HG02973 (cell line): ENCODE measurements around the gene TMX1.

ENCODE experiments used
- ATAC-seq: cut with Tn5 transposase; IDR thresholded peaks from one replicate; pipeline ENCODE4 v1.9.1; 2021; ENCODE audit warnings: moderate library complexity; ENCODE audit not compliant: unreplicated experiment

Gene TMX1

DNA sequence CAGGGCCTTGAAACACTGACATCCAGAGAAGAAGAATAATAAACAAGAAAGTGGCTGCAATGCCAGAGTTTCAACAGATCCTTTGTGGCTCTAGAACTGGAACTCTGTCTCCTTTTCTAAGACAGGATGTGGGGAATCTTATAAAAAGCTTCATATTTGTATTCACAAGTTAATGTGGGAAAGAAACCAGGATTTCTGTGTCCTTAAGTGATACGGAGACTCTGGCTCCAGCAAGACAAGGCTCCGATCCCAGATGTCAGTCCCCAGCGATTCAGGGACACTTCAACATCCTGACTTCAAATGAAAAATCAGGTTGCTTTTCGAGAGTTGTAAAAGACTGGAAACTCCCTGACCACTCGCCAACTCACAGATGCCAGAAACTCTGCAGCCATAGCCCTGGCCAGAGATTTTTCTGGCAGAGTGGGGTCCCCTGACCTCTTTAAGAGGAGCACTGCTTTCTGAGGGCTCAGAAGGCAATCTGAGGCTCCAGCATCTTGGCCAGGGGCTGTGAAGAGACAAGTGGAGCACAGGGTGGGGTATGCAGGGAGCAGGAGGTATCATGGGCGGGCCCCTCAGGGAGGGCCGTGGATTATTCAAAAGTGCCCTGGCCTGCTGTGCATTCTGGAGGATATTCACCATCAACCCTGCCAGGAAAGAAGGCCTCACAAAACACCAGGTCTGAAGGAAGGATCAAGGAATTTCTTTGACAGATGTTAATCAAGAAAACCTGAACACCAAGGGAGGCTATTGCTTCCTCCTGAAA, 53.3 kb downstream of the TMX1 start:
- no peak for ATAC-seq

DNA sequence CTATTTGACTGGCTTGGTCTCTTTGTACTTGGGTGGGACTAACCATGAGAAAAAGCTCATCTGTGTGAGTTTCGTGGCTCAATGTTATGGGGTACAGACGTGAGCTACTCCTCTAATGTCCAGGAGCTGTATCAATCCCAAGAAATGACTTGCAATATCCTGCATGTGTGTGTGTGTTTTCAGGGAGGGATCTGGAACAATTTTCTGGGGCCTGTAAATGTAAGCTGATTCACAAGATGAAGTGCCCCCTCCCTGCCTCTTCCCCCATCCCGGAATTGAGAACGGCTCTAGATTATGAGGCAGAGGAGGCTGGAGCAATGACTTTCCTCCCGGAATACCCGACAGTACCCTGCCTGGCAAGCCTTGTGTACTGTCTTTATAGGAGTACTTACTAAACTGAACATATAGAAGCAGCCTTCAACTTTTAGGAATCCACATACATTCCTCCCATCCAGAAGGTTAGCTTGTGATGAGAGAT, 53.9 kb downstream of the TMX1 start:
- no peak for ATAC-seq

DNA sequence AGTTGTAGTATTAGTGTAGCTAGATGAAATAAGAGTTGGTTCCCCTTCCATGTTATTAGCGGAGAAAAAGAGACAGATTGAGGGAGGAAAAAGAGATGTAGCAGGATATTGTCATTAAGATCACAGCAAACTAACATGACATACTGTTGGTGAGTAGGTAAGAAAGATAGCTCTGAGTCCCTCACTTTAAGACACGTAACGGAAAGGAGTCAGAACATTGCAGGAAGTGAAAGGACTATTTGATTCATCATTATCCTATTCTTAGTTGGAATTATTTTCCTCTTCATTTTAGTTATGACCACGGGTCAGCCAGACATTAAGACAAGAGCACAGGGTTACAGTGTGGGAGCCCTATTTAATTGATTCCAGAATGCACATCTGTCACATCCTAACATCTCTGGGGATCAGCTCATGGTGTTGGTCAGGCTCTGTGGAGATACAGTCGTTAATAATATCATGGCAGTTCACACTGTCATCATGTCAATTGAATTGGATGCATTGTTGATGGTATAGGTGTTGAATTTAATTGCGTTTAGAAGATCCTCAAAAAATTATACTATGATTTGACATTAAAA, 55.0 kb downstream of the TMX1 start:
- ATAC-seq = no peak

DNA sequence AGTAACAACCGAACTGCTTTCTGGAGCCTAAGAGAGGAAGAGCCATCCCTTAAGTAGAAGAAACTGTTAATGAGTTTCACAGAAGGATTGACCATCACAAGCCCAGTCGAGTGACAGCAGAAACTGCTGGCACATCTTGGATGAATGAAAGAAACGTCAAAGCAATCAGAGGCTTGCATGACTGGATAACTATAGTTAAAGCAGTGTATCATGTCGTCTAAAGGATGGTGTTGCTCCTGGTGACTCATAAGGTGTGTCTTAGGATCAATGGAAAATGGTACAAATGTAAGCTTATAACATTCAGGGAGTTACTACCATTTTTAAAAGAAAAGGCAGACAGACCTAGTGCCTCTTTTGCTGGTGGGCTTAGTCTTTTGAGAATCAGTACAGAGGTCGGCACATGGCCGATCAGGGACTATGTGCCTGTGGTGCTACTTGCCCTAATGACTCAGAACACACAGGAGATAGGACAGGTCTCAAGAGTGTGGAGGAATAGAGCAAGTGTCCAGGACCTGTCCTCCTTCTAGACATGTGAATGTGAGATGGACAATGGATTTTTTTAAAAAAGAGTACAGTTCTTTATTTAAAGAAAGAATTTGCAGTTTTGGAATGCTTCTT, 55.7 kb downstream of the TMX1 start:
- no peak for ATAC-seq

DNA sequence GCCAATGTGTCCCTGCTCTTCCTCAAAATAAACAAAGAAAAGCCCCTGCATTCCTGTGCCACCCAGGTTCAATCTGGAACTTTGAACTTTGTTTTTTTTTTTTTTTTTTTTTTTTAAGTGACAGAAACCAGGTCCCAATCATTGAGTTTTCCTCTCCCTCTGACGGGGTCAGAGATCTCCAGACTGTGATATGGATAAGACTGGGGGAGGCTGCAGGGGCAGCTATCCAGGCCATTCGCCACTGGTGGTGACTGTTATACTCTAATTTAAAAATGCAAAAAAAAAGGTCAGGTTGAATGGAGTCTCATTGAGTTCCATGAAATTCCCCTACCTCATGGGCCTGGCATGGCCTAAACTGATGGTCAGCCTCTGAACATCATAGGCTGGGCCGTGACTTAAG, 57.0 kb downstream of the TMX1 start:
- ATAC-seq = no peak

DNA sequence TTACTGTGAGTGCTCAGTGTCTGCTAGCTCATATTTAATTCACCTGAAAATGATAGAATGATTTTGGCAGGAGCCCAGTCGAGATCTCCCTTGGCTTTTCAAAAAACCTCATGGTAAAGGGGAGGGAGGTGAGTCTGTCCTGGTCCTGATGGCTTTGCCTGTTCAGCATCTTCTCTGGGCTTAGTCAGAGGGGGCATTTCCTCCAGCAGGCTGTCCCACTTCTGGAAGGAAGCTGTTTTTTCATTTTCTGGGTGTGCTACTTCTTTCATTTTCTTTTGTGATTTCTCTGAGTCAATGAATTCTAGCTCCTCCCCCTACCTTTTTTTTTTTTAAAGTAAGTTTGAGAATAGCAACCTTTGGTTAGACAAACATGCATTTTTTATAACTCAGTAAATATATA, 58.8 kb downstream of the TMX1 start:
- no peak for ATAC-seq

DNA sequence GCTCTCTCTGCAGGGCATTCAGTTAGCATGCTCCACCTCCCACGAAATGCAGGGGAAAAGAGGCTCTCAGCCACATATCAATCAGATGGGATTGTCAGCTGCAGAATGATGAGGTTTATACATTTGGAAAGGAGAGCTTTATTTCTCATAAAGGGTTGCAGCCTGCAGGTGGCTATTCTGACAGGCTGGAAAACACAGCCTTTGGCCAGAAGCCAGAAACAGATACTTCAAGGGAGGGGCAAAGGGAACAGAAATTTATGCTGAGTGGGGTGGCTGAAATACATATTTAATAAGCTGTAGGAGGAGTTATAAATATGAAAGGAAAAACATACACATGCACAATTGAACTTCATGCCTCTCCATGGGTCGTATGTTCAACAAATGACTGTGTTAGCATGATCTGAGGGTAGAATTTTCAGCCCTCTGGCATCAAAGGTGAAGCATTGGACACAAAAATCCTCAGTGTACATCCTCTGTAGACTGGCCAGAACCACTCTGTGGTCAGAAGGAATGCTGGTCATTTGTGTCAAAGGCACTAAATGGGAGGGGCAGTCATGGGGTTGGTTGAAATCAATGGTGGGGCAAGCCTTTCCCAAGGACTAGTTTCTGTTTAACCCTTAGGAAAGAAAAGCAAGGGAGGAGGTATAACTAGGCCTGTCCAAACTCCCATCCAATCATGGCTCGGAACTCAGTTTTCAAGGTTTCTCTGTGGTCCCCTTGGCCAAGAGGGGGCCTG, 62.4 kb downstream of the TMX1 start:
- no peak for ATAC-seq

DNA sequence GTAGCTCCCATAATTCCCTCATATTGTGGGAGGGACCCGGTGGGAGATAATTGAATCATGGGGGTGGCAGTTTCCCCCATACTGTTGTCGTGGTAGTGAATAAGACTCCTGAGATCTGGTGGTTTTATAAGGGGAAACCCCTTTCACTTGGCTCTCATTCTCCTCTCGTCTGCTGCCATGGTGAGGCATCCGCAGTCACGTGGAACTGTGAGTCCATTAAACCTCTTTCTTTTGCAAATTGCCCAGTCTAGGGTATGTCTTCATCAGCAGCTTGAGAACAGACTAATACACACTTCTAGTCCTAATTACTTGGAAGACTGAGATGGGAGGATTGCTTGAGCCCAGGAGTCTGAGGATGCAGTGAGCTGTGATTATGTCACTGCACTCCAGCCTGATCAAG, 64.4 kb downstream of the TMX1 start:
- ATAC-seq = no peak

DNA sequence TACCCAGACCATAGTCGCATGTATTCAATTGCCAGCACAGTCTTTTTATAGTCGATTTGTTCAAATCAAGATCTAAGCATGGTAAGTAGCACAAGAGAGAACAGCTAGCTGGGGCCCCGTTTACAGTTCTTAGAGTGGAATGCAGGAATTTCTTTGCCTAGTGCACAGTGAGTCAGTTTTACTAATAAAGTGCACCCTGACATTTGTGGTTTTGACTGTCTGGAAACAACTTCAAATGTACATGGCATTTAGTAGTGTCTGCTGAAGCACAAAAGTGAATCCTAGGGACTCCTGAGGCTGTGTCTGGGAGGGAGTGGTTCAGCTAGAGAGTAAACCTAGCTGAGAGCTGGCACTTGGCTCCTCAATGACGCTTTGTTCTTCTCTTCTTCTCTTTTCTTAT, 64.9 kb downstream of the TMX1 start:
- no peak for ATAC-seq

DNA sequence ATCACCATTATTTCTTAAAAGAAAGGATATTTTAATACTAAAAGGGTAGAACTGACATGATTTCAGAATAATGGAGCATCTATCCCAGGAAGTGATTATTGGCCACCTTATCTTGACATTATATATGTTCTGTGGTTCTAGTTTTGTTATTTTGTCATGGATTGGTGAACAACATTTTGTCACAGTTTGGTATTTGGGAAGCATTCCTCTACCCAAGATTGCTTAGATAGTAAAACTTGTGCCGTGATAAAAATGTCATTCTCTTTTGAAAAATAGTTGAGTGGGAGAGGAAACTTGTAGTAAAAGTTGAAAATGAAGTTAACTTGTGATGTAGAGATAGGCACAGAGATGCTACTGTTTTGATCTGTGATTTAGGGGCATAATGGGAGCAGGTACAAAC, 65.7 kb downstream of the TMX1 start:
- ATAC-seq = no peak
